ENCODE results near the gene TMIE. TPM values are rescaled to one million over a fixed set of nuclear protein-coding genes. Genes with fewer than 3 reads are reported as not detected.

TMIE gene
- total RNA-seq, 2 donors from 2014 or later, result not detected

- TF ChIP-seq POLR2A (IDR thresholded peaks at IDR 0.05) (no peak), CTCF (IDR thresholded peaks at IDR 0.05) (no peak)
- Histone ChIP-seq H3K9me3 (no peaks in the 10 kb centered on the region), H3K4me3 (no peak overlapping the region), H3K27ac (no peak overlapping the region), H3K4me1 (no peaks in the 10 kb centered on the region), H3K27me3 (no peaks in the 10 kb centered on the region), H3K36me3 (replicated peaks in 1 of 2; ENCODE audit: insufficient read depth in 1 of 2, low read depth in 2 of 2) (no peaks in the 10 kb centered on the region)
- WGBS, 2 donors, result 88 to 91% methylated on average over 5 to 11 of the region's 11 CpGs
- no peak for ATAC-seq
- intact Hi-C loops (cut with DNase I), result no loop called here
- DNase-seq, result no peak
Observed at GRCh38 chr3:46715507-46716175, 14.4 kb downstream of the TMIE start.

- no peak for DNase-seq
- 87 to 89% methylated on average over 19 of the region's 19 CpGs for WGBS, 2 donors
- no peak overlapping the region for H3K27ac ChIP-seq
- intact Hi-C loops (cut with DNase I), result no loop called here
- H3K27me3 ChIP-seq, result no peaks in the 10 kb centered on the region
- no peak overlapping the region for H3K4me3 ChIP-seq
- TF ChIP-seq CTCF (IDR thresholded peaks at IDR 0.05), result no peak
- no peak for TF ChIP-seq POLR2A (IDR thresholded peaks at IDR 0.05)
- H3K36me3 ChIP-seq (replicated peaks in 1 of 2; ENCODE audit: insufficient read depth in 1 of 2, low read depth in 2 of 2), result no peaks in the 10 kb centered on the region
- ATAC-seq, result no peak
- no peaks in the 10 kb centered on the region for H3K9me3 ChIP-seq
- H3K4me1 ChIP-seq, result no peaks in the 10 kb centered on the region
Observed at GRCh38 chr3:46716461-46717441, 15.6 kb downstream of the TMIE start.

GRCh38 chr3:46717447-46718231, 16.4 kb downstream of the TMIE start, which contains the start of gene PRSS50:
PRSS50 (minus strand) TSS chr3:46717869; CDS start chr3:46717824, 45 bp downstream.
- no peaks in the 10 kb centered on the region for H3K9me3 ChIP-seq
- TF ChIP-seq CTCF (IDR thresholded peaks at IDR 0.05) (peak in 1 of 7 experiments; percentile 27), POLR2A (IDR thresholded peaks at IDR 0.05) (no peak)
- WGBS, 2 donors, result 48 to 69% methylated on average over 41 to 51 of the region's 61 CpGs
- no peak within 1 kb of the TSS for H3K4me3 ChIP-seq
- H3K4me1 ChIP-seq, result no peaks in the 10 kb centered on the region
- no peak within 1 kb of the TSS for H3K27ac ChIP-seq
- no peaks in the 10 kb centered on the region for H3K36me3 ChIP-seq (replicated peaks in 1 of 2; ENCODE audit: insufficient read depth in 1 of 2, low read depth in 2 of 2)
- no peak for DNase-seq
- no peaks in the 10 kb centered on the region for H3K27me3 ChIP-seq
- no peak for ATAC-seq
- intact Hi-C loops (cut with DNase I), result no loop called here

GRCh38 chr3:46719044-46719565, 17.9 kb downstream of the TMIE start:
- Histone ChIP-seq H3K4me1 (no peaks in the 10 kb centered on the region), H3K27ac (no peak overlapping the region), H3K27me3 (no peaks in the 10 kb centered on the region), H3K36me3 (replicated peaks in 1 of 2; ENCODE audit: insufficient read depth in 1 of 2, low read depth in 2 of 2) (no peaks in the 10 kb centered on the region), H3K9me3 (no peaks in the 10 kb centered on the region), H3K4me3 (no peak overlapping the region)
- no peak for ATAC-seq
- intact Hi-C loops (cut with DNase I), result no loop called here
- TF ChIP-seq CTCF (IDR thresholded peaks at IDR 0.05) (no peak), POLR2A (IDR thresholded peaks at IDR 0.05) (no peak)
- DNase-seq, result no peak
- 72 to 87% methylated on average over 2 of the region's 2 CpGs for WGBS, 2 donors
